Measurements from ENCODE around the gene GGT6.

The GGT6 gene

GRCh38 chr17:4509923-4510617 is 50.3 kb downstream of the GGT6 start:
- TF ChIP-seq SPI1 (IDR thresholded peaks at IDR 0.05; ENCODE audit: borderline replicate concordance, low read depth), result no peak
- TF ChIP-seq POLR2AphosphoS5 (IDR thresholded peaks at IDR 0.05; ENCODE audit: low read depth), result no peak
- TF ChIP-seq REST (IDR thresholded peaks at IDR 0.05; ENCODE audit: insufficient replicate concordance, low read depth), result no peak
- TF ChIP-seq CTCF (IDR thresholded peaks at IDR 0.05; ENCODE audit: insufficient read depth, low read length), result no peak
- no peak for TF ChIP-seq GABPA (IDR thresholded peaks at IDR 0.05; ENCODE audit: low read depth)
- H3K27ac ChIP-seq (replicated peaks), result no peak overlapping the region
- H3K4me3 ChIP-seq (replicated peaks; ENCODE audit: insufficient read depth, low read length), result no peak overlapping the region
- no peak for DNase-seq (ENCODE audit: low read depth in 1 of 2, low spot score in 1 of 2)
- no peaks in the 10 kb centered on the region for H3K27me3 ChIP-seq (ENCODE audit: insufficient read depth, poor library complexity, severe bottlenecking)

GRCh38 chr17:4509401-4509800 is 51.0 kb downstream of the GGT6 start:
- DNase-seq (ENCODE audit: low read depth in 1 of 2, low spot score in 1 of 2), result no peak
- no peaks in the 10 kb centered on the region for H3K27me3 ChIP-seq (ENCODE audit: insufficient read depth, poor library complexity, severe bottlenecking)
- no peak overlapping the region for H3K4me3 ChIP-seq (replicated peaks; ENCODE audit: insufficient read depth, low read length)
- H3K27ac ChIP-seq (replicated peaks), result no peak overlapping the region
- TF ChIP-seq POLR2AphosphoS5 (IDR thresholded peaks at IDR 0.05; ENCODE audit: low read depth) (no peak), REST (IDR thresholded peaks at IDR 0.05; ENCODE audit: insufficient replicate concordance, low read depth) (no peak), SPI1 (IDR thresholded peaks at IDR 0.05; ENCODE audit: borderline replicate concordance, low read depth) (no peak), CTCF (IDR thresholded peaks at IDR 0.05; ENCODE audit: insufficient read depth, low read length) (no peak), GABPA (IDR thresholded peaks at IDR 0.05; ENCODE audit: low read depth) (no peak)

- TF ChIP-seq GABPA (IDR thresholded peaks at IDR 0.05; ENCODE audit: low read depth), result no peak
- TF ChIP-seq POLR2AphosphoS5 (IDR thresholded peaks at IDR 0.05; ENCODE audit: low read depth), result no peak
- no peak for TF ChIP-seq SPI1 (IDR thresholded peaks at IDR 0.05; ENCODE audit: borderline replicate concordance, low read depth)
- TF ChIP-seq REST (IDR thresholded peaks at IDR 0.05; ENCODE audit: insufficient replicate concordance, low read depth), result no peak
- no peak for TF ChIP-seq CTCF (IDR thresholded peaks at IDR 0.05; ENCODE audit: insufficient read depth, low read length)
- no peak for DNase-seq (ENCODE audit: low read depth in 1 of 2, low spot score in 1 of 2)
These were observed 52.2 kb downstream of the GGT6 start for GRCh38 chr17:4508207-4508606.

More at GRCh38 chr17:4508207-4508606, 52.2 kb downstream of the GGT6 start:
- Histone ChIP-seq H3K27ac (replicated peaks) (no peak overlapping the region), H3K4me3 (replicated peaks; ENCODE audit: insufficient read depth, low read length) (no peak overlapping the region), H3K27me3 (ENCODE audit: insufficient read depth, poor library complexity, severe bottlenecking) (no peaks in the 10 kb centered on the region)

All from HL-60 (cell line).